Germinal center (tissue), 1 donor: ENCODE data around the gene CCDC91.

ENCODE experiments used
- DNase-seq: peaks from one replicate; pipeline ENCODE4 v3.0.0; 2012; ENCODE audit warnings: mixed read lengths, low spot score

Gene CCDC91

GRCh38 chr12:28536088-28536487 lies 345.8 kb downstream of the CCDC91 start:
- no peak for DNase-seq

GRCh38 chr12:28537474-28537873 lies 347.2 kb downstream of the CCDC91 start:
- DNase-seq = no peak

GRCh38 chr12:28539691-28540323 lies 349.6 kb downstream of the CCDC91 start:
- no peak for DNase-seq

DNA sequence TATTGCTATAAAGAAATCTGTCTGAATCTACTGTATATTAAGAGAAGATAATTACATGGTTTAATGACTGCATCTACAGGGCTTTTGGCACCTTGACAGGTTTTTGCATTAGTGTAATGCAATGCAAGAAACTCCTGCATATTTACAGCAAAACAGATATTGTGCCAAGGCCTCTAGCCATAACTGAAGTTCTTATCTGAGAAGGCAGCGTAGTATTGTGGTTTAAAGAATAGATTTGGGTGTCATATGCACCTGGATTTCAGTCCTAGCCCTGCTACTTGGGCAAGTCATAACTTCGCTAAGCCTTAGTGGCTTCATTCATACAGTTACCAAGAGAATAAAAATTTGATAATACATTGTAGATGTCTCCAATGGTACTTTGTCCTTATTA lies 350.1 kb downstream of the CCDC91 start:
- DNase-seq = no peak

DNA sequence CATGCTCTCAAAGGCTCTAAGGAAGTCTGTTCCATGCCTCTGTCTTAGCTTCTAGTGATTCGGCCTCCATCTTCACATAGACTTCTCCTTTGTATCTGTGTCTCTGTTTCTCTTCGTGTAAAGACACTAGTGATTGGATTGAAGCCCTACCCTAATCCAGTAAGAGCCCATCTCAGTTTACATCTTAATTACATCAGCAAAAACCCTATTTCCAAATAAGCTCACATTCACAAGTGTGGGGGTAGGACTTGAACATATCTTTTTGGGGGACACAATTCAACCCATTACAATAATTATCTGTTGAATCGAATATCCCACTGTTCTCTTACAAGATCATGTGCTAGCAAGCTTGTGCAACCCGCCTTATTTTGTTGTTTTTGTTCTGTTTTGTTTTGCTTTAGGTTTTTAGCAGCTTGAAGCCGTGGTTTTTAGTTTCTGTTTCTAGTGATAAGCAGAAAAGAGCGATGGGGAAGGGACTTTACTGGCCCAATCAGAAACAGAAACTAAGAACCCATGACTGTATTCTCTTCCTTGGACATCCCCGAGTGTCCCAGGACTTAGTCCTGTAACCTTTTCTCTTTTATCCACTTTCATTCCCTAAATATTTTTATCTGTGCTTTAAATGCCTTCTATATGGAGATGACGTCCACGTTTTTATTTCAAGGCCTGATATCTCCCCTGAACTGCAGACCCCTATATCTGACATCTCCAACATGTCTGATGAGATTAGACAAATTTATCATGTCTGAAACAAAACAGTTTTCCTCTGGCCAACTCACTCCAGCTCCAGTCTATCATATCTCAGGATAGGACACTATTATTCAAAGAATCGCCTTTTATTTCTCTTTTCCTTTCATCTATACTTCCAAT lies 353.0 kb downstream of the CCDC91 start:
- no peak for DNase-seq

DNA sequence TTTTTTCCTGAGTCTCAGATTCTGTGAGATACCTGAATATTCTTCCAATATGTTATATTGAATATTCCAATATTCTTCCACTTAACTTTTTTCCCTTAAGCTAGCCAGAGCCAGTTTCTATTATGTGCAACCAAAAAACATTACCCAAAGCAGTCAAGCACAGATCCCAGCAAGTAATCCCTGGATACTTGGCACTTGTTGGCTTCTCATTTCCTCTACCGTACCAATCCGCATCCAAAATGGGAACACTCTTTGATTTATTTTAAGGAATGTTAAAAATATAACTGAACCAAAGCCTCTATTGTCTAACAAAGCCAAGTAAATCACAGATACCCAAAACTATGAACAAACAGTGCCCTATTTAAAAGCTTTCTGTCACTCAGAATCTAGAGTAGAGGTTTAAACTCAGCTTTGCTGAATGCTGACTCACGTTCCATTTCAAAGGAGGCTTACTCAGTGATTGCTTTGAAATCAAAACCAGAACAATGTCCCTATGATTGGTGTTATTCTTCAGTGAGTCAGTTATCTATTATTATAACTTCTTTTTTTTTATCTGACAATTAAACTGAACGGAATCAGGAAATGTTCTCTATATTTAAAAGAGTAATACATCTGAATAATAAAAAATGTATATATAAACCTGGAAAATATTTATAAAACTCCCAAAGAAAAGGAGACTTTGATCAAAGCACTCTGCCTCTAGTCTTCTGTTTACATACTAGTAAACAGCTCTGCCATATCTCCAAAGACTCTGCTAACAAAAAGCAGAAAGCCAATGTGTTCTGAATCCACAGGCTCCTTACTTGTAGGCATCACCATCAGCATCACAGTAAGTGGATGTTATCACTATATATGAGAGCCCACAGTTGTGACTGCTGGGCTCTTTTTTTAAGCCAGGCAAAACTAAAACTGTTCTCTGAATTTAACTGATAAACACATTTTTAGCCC lies 360.8 kb downstream of the CCDC91 start:
- DNase-seq = no peak

DNA sequence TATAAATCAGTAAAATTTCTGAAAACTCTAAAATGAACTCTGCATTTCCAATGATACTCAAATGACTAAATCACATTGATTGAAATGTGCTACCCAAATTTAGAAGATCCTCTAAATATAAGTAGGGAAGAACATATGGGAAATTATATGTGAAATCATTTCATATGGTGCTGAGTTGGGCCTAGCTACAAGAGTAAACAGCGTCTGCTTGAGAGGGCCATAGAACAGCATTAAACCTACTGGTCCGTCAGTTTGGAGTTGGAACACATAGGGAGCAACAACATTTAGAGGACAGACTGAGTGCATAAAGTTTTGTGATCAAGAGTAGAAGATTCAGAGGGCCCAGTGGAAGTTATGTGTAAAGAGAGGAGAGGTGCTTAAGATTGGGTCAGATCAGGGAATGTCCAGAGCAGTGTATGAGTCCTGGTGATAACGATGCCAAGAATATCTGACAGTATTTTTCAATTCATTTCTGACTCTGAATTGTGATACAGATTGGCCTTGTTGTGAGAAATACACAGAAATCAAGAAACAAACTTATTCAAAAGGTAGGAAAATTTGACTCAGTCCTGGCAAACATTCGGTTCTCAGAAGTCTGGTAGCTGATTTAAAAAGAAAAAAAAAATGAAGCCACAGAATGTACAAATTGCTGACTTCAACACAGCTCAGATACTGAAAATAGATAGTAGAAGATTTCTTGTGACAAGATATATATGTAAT lies 362.2 kb downstream of the CCDC91 start:
- no peak for DNase-seq

- no peak for DNase-seq
Observed at GRCh38 chr12:28555748-28556147, 365.5 kb downstream of the CCDC91 start.

- no peak for DNase-seq
Observed at GRCh38 chr12:28558250-28558649, 368.0 kb downstream of the CCDC91 start.

DNA sequence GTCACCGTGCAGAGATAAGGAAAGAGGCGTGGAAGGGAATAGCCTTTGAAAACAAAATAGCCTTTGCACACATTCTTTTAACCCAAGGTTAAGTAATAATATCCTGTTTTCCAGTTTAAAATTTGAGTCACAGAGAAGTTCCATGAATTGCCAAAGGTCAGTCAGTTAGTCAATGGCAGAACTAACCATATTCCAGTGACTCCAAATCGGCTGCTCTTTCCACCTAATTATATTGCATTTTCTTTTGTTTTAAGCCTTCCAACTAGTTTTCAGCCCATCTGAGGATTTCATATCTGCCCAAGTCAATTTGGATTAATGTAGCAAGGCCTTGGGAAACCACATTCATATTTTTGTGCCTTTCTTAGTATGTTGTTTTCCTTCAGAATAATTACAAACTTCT lies 373.0 kb downstream of the CCDC91 start:
- DNase-seq = no peak

GRCh38 chr12:28563936-28564335 lies 373.7 kb downstream of the CCDC91 start:
- no peak for DNase-seq

DNA sequence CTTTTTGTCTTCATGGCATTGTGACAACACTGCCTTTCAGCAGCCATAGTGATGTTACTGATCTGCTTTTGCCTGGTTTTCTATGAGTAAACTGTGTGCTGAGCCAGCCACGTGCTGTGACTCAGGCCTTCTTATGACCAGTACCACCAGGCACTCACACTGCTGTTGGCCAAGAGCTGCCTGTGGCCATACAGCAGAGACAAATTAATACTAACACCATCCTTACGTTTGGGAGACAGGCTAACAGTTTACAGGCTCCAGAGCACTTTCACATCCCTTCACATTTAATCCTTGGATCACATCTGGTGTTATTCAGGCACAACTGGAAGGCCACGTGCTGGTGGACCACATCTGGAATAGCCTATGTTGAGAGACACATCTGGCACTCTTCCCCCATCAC lies 377.9 kb downstream of the CCDC91 start:
- no peak for DNase-seq

DNA sequence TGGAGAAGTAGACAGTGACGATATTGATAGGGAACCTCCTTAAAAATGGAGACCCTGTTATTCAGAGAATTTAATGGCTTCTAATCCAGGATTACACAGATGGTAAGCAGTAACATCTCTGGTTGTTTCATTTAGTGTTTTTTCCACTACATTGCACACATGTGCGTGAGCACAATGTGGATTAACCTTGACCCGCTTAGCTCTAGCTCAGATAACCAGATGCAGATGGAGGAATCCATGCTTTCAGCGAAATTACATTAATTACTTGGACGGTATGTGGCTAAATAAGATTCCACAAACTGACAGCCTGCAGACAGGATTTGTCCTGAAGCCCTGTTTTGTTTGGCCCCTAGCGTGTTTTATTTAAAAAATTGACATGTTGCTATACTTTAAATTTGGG lies 378.4 kb downstream of the CCDC91 start:
- no peak for DNase-seq

DNA sequence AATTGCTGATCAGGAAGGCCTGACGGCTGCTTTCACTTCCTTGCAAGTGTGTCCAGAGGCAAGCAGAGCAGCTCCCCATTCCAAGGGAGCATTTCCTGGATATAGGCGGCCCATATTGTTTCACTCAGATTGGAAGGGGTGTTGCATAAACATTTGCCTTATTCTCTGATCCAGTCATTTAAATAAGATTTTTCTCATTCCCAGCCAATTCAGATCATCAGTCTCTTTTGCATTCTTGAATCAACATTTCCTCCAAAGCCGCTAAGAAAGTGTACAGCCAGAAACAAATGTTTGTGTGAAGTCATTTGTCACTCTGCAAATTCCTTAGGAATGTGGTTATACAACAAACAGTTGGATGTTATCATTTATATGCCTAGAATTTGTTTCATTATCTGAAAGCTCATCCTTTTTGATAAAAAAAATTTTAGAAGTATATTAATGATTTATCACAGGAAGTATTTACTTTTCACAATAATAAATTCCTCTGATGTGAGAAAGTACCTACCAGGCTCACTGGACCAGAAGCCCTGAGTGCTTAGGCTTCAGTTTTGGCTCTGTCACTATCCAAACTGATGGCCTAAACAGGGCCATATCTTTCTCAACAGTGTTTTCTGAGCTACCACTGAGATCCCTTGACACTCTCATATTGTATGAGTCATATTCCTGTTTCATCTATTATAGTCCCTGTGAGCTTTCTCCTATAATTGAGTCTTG lies 379.6 kb downstream of the CCDC91 start:
- DNase-seq = no peak

- DNase-seq = no peak
Observed at GRCh38 chr12:28570811-28571210, 380.6 kb downstream of the CCDC91 start.

DNA sequence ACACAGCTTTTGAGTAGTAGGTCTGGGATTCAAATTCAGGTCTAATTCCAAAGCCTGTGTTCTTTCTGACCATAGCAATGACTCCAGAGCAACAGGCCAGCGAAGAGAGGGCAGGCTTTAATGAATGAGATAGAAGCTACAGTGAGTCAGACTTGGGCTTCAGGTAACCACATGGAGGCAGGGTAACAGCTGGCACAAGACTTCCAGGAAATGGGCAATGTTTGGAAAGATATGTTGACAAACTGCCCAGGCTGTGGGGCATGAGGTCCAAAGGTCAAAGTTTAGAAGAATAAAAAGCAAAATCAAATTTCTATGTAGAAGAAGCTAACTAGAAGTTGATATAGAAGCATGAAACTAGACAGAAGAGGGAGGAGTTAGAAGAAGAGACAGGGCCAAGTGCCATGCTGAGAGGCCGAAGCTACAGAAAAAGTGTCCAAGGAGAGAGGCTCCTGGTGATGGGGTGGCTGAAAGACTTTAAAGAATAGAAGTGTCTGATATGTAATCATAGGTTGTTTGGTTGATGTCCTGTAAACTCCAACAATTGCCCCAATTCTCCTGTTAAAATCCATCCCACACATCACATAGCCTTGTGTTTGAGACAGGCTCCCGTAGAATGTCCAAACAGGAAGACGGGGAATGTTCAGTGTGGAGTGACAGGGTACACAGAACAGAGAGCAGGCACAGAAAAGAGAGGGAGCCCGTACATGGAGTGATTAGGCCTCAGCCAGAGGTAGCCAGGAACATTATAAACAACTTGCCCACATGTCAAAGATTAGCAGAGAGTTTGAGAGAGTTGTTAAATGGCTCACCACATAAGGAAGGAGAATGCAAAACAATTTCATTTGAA lies 384.7 kb downstream of the CCDC91 start:
- no peak for DNase-seq

DNA sequence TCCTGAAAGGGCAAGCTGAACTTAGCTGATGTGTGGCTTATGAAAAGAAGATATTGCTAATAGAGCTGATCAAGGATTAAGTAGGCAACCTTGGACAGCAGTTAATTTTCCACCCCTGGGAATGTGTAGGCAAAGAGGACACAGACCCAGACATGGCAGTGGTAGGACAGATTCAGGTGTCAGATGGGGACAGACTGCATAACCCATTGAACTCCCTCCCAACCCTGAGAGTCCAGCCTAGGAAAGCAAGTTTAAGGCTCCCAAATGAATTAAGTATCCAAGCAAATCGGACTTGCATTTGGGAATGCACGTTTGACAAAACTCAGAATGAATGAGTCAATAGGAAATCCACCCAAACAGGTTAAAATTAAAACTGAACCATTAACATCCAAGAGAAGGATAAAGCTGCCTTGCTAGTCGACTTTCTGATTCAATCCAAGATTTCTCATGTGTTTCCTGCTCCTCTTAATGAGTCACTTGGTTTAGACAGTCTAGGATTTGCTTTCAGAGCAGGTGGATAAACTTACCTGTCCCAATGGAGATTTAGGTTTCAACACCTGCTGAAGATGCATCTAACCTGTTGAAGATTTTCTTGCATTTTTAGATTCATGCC lies 385.4 kb downstream of the CCDC91 start:
- no peak for DNase-seq

- DNase-seq = no peak
Observed at GRCh38 chr12:28578361-28578760, 388.1 kb downstream of the CCDC91 start.

- no peak for DNase-seq
Observed at GRCh38 chr12:28578833-28579252, 388.6 kb downstream of the CCDC91 start.
